Measurements from ENCODE around the gene DYSF.

Gene DYSF

DNA sequence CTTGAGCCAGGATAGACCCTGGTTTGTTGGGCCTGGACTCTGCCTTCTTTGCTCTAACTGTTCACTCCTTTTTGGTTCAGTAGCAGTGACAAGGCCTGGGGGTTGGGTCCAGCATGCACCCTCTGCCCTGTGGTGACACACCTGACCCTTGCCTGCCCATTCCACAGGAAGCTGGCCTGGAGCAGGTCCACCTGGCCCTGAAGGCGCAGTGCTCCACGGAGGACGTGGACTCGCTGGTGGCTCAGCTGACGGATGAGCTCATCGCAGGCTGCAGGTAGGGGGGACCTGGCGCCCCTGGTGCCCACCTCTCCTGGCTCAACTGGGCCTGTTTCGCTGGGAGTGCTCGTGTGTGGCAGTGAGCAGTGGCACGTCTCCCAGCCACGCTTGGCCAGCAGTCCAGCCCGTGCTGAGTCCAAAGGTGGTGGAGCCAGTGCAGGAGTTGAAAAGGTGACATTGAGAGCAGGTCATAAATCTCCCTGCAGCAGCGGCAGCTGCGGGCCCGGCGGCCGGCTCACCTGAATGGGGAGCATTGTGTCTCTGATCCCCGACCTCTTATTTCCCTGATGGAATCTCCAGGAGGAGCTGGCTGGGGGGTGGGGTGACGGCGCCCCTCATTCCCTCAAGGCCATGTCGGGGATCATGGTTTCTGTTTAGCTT is 102.6 kb downstream of the DYSF start:
- no peak for DNase-seq

- no peak for DNase-seq
These were observed 103.4 kb downstream of the DYSF start for GRCh38 chr2:71556692-71557250.

- no peak for DNase-seq
These were observed 104.0 kb downstream of the DYSF start for GRCh38 chr2:71557321-71557720.

DNA sequence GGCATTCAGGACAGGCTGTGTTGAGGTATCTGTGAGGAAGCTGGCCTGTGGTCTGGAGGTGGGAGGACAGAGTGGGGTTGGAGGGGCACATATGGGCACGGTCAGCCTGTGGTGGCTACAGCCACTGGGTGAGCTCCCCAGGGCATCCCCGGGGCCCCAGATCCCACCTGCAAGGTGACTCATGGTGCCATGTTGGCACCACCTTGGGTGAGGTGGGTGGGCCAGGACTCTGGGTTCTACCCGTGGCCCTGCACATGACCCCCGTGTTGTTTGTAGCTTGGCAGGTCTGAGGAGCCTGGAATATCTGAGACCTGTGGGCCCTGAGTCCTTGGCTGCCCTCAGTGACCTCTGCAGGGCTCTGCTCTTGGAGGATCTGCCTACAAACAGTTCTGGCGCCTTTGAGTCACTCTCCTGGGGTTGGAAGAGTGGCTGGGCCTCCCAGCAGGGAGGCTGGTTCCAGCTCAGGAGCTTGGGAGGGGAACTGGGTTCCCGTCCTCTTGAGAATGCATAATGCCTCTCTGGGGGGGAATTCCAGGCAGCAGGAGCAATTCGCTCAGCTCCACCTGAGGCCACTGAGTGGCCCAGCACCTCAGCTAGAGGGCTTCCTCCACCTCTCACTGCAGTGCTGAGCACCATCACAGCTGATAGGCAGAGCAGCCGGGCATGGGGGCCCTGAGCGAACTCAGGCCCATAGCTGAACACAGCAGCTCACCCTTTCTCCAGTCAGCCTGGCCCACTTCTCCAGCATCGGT is 105.1 kb downstream of the DYSF start:
- DNase-seq = no peak

GRCh38 chr2:71559080-71559827 is 105.9 kb downstream of the DYSF start:
- no peak for DNase-seq

GRCh38 chr2:71559828-71560637 is 106.7 kb downstream of the DYSF start:
- no peak for DNase-seq

DNA sequence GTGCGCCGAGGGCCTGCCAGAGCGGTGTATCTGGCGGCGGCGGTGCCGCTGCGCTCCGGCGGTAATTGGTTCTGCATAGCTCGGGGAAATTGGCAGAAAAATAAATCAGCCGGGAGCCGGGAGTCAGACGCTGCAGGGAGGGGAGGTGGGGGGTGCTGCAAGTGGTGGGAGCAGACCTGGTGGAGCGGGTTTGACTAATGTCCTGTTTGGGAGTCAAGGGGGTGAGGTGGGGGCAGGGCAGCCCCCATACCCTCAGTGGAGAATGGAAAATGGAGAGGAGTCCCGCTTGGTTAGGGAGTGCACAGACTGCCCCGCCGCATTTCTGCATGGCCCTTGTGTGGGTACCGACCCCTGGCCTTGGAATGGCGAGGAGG is 107.3 kb downstream of the DYSF start:
- no peak for DNase-seq

GRCh38 chr2:71561441-71562267 is 108.3 kb downstream of the DYSF start:
- DNase-seq = no peak

- DNase-seq = no peak
These were observed 109.2 kb downstream of the DYSF start for GRCh38 chr2:71562518-71562917.

DNA sequence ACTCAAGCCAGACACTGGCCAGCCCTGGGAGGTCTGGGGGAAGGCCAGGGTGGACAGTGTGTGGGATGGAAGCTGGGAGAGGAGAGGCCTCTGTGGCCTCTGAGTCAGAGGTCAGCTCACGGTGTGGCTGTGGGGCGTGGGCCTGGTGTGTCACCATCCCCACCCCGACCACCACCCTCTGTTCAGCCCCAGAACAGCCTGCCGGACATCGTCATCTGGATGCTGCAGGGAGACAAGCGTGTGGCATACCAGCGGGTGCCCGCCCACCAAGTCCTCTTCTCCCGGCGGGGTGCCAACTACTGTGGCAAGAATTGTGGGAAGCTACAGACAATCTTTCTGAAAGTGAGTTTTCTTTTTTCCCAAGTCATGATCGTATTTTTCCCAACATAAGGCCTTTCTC is 110.5 kb downstream of the DYSF start:
- no peak for DNase-seq

DNA sequence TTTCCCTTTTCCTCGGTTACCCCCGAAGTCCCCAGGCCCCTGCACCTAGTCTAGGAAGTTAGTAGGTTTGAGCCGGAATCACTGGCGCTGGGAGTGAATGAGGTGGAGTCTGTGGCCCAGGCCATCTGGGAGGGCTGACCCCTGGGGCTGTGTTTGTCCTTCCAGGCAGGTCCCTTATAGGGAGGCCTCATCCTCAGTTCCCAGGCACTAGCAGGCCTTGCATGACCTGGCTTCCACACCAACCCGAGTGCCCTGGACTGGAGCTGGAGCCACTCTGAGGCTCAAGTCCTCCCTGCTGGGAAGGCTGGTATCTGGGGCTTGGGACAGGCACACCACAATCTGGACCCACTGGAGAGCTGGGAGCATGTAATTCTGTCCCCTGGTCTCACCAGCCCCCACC is 111.0 kb downstream of the DYSF start:
- no peak for DNase-seq

GRCh38 chr2:71564790-71565189 is 111.4 kb downstream of the DYSF start:
- DNase-seq = no peak

GRCh38 chr2:71566372-71566771 is 113.0 kb downstream of the DYSF start:
- DNase-seq = no peak

GRCh38 chr2:71567625-71568024 is 114.3 kb downstream of the DYSF start:
- no peak for DNase-seq

GRCh38 chr2:71568103-71568502 is 114.7 kb downstream of the DYSF start:
- DNase-seq = no peak

DNA sequence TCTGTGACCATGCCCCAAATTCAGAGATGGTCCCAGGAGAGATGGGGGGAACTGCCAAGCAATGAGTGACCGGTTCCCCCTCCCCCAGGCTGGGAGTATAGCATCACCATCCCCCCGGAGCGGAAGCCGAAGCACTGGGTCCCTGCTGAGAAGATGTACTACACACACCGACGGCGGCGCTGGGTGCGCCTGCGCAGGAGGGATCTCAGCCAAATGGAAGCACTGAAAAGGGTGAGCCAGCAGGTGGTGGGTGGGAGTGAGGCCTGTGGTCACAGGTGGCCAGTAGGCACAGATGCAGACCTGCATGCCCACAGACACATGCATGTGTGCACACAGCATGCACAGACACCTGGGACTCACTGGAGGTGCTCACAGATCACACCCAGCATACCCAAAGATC is 117.2 kb downstream of the DYSF start:
- DNase-seq = no peak

DNA sequence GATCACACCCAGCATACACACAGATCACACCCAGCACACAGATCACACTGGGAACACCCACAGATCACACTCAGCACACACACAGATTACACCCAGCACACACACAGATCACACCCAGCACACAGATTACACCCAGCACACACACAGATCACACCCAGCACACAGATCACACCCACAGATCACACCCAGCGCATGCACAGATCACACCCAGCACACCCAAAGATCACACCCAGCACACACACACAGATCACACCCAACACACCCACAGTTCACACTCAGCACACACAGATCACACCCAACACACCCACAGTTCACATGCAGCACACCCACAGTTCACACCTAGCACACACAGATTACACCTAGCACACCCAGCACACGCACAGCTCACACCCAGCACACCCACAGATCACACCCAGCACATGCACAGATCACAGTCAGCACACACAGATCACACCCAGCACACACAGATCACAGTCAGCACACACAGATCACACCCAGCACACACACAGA is 117.6 kb downstream of the DYSF start:
- no peak for DNase-seq

- no peak for DNase-seq
These were observed 118.6 kb downstream of the DYSF start for GRCh38 chr2:71571945-71572344.

GRCh38 chr2:71575966-71576365 is 122.6 kb downstream of the DYSF start:
- no peak for DNase-seq

DNA sequence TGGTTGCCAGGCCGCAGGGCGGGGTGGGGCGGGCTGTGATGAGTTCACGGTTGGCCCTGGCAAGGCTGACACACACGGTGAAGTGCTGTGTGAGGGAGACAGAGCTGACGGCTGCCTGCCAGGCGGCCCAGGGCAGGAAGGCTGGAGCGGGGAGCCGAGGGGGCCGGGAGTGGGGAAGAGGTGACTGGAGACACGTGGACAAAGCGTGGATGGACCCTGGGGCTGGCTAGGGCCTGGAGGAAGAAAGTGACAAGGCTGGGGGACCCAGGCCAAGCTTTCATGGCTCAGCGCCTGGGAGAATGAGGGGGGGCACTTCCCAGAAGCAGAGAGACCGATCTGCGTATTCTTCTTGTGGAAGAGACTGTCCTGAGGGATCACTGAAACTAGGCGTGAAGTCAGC is 123.2 kb downstream of the DYSF start:
- no peak for DNase-seq

GRCh38 chr2:71577209-71577608 is 123.8 kb downstream of the DYSF start:
- DNase-seq = no peak

Data from GF-D8 (cell line).